Testis (tissue), 2 donors: ENCODE measurements around the gene KLHL40.

Experiments used
- CTCF ChIP-seq, 3 experiments: fragments of 450-650 bp in 2 of 3; fragments of 200-600 bp in 1 of 3; sonication (generic) in 1 of 3; IDR thresholded peaks; one replicate each; pipeline ENCODE4 v1.5.1; 2016 to 2019; ENCODE audit warnings: antibody characterized with exemption in 3 of 3, mild to moderate bottlenecking in 2 of 3, moderate library complexity in 1 of 3
- POLR2A ChIP-seq: fragments of 450-650 bp; IDR thresholded peaks from one replicate; pipeline ENCODE4 v1.6.1; 2017; ENCODE audit warnings: antibody characterized with exemption, mild to moderate bottlenecking, moderate library complexity

GRCh38 chr3:42656680-42657610 lies 28.4 kb upstream of the KLHL40 start:
- TF ChIP-seq CTCF (IDR thresholded peaks at IDR 0.05) (no peak), POLR2A (no peak)
